ENCODE data around the gene TAF4B.

TAF4B gene

DNA sequence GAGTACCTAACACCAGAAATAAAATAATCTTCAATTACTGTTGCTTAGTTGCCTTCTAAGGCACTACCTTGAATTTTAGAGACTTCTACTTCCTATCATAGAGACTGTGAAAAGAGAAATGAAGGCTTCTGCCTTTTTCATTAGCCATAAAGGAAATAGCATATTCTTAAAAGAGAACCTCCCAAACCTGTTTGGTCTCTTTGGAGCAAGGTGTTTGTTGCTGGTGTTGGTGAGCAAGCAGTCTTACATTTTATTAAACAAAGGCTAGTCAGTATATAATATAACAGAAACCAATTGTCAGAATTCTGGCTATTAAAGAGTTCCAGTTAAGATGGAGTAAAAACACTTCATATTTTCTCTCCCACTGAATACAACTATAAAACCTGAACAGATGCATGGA, 116.4 kb downstream of the TAF4B start (continued):
- TF ChIP-seq, protein P1, sequence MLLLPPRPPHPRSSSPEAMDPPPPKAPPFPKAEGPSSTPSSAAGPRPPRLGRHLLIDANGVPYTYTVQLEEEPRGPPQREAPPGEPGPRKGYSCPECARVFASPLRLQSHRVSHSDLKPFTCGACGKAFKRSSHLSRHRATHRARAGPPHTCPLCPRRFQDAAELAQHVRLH (tag by site-specific recombination; IDR thresholded peaks at IDR 0.05) = no peak
- TF ChIP-seq SP7 (tag by site-specific recombination; IDR thresholded peaks at IDR 0.05) (no peak), ZNF624 (tag by site-specific recombination; IDR thresholded peaks at IDR 0.05) (no peak)

DNA sequence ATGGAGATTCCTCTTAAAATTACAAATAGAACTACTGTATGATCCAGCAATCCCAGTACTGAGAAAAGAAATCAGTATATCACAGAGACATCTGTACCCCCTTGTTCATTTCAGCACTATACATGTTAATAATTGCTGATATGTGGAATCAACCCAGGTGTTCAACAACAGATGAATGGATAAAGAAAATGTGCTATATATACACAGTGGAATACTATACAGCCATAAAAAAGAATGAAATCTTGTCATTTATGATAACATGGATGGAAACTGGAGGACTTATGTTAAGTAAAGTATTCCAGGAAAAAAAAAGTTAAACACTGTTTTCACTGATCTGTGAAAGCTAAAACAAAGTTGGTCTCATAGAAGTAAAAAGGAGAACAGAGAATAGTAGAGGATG, 124.7 kb downstream of the TAF4B start:
- Histone ChIP-seq H3K4me3 (ENCODE audit: low read depth, low read length) (no peak overlapping the region), H3K27ac (ENCODE audit: extremely low read depth, low read depth, low read length) (no peak overlapping the region), H3K4me1 (ENCODE audit: control insufficient read depth, insufficient read depth, low read length) (no peaks in the 10 kb centered on the region), H3K36me3 (ENCODE audit: control insufficient read depth in 2 of 2, insufficient read depth in 1 of 2, low read length in 2 of 2) (no peaks in the 10 kb centered on the region), H3K9me3 (ENCODE audit: control insufficient read depth, insufficient read depth, low read depth, low read length) (no peaks in the 10 kb centered on the region)
- ChIA-PET POLR2A (no interaction called here), CTCF (interaction anchor here (0.7 kb wide), 1 partner anchor 750 kb away, joined by 3 read pairs; no protein-coding TSS in a partner anchor)
- TF ChIP-seq, protein P2, sequence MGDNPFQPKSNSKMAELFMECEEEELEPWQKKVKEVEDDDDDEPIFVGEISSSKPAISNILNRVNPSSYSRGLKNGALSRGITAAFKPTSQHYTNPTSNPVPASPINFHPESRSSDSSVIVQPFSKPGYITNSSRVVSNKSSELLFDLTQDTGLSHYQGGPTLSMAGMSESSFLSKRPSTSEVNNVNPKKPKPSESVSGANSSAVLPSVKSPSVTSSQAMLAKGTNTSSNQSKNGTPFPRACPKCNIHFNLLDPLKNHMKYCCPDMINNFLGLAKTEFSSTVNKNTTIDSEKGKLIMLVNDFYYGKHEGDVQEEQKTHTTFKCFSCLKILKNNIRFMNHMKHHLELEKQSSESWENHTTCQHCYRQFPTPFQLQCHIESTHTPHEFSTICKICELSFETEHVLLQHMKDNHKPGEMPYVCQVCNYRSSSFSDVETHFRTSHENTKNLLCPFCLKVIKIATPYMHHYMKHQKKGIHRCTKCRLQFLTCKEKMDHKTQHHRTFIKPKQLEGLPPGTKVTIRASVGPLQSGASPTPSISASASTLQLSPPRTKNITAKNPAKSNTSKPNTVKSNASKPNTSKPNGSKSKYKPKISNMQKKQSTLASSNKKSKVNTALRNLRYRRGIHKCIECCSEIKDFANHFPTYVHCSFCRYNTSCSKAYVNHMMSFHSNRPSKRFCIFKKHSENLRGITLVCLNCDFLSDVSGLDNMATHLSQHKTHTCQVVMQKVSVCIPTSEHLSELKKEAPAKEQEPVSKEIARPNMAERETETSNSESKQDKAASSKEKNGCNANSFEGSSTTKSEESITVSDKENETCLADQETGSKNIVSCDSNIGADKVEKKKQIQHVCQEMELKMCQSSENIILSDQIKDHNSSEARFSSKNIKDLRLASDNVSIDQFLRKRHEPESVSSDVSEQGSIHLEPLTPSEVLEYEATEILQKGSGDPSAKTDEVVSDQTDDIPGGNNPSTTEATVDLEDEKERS (tag by site-specific recombination; IDR thresholded peaks at IDR 0.05) = peak; percentile 44; the same call in 1 of the 2 replicates
- TF ChIP-seq, protein P1 (tag by site-specific recombination; IDR thresholded peaks at IDR 0.05) = 0 out of 2 replicates have a peak, but pooled peaks have one; percentile 22
- TF ChIP-seq ZSCAN16 (tag by site-specific recombination; IDR thresholded peaks at IDR 0.05) (no peak), ZNF146 (tag by site-specific recombination; IDR thresholded peaks at IDR 0.05) (peak; percentile 68)

DNA sequence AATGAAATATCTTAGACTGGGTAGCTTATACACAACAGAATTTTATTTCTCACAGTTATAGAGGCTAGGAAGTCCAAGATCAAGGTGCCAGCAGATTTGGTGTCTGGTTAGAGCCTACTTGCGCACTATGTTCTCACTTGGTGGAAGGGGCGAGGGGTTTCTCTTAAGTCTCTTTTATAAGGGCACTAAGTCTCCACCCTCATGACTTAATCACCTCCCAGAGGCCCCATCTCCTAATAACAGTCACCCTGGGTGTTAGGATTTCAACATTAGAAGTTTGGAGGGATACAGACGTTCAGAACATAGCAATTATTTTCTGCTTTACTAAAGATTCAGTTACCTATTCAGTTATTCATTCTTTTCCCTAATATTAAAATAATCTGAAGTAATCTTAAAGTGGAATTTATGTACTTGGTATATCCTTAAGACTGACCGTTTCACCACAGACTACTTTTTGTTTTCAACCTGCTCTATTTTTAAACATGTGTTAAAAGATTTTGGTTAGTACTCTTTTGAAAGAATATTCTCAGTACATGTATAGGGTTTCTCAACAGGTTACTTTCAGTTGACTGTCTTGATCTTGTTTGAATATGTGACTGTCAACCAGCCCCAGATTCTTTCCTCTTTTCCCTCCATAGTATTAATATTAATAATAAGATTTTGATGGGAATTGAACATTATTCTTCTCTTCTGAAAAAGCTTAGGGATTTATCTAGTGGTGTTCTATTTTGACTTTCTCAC, 130.0 kb downstream of the TAF4B start:
- H3K4me3 ChIP-seq (ENCODE audit: low read depth, low read length) = no peak overlapping the region
- H3K9me3 ChIP-seq (ENCODE audit: control insufficient read depth, insufficient read depth, low read depth, low read length) = no peaks in the 10 kb centered on the region
- H3K27ac ChIP-seq (ENCODE audit: extremely low read depth, low read depth, low read length) = no peak overlapping the region
- no peaks in the 10 kb centered on the region for H3K4me1 ChIP-seq (ENCODE audit: control insufficient read depth, insufficient read depth, low read length)
- ChIA-PET CTCF (no interaction called here), POLR2A (no interaction called here)
- TF ChIP-seq, protein P3, sequence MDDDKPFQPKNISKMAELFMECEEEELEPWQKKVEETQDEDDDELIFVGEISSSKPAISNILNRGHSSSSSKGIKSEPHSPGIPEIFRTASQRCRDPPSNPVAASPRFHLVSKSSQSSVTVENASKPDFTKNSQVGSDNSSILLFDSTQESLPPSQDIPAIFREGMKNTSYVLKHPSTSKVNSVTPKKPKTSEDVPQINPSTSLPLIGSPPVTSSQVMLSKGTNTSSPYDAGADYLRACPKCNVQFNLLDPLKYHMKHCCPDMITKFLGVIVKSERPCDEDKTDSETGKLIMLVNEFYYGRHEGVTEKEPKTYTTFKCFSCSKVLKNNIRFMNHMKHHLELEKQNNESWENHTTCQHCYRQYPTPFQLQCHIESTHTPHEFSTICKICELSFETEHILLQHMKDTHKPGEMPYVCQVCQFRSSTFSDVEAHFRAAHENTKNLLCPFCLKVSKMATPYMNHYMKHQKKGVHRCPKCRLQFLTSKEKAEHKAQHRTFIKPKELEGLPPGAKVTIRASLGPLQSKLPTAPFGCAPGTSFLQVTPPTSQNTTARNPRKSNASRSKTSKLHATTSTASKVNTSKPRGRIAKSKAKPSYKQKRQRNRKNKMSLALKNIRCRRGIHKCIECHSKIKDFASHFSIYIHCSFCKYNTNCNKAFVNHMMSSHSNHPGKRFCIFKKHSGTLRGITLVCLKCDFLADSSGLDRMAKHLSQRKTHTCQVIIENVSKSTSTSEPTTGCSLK (tag by site-specific recombination; IDR thresholded peaks at IDR 0.05) = no peak
- TF ChIP-seq, protein P4, sequence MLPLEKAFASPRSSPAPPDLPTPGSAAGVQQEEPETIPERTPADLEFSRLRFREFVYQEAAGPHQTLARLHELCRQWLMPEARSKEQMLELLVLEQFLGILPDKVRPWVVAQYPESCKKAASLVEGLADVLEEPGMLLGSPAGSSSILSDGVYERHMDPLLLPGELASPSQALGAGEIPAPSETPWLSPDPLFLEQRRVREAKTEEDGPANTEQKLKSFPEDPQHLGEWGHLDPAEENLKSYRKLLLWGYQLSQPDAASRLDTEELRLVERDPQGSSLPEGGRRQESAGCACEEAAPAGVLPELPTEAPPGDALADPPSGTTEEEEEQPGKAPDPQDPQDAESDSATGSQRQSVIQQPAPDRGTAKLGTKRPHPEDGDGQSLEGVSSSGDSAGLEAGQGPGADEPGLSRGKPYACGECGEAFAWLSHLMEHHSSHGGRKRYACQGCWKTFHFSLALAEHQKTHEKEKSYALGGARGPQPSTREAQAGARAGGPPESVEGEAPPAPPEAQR (tag by site-specific recombination; IDR thresholded peaks at IDR 0.05) = no peak
- no peak for TF ChIP-seq ZNF202 (tag by site-specific recombination; IDR thresholded peaks at IDR 0.05; ENCODE audit: borderline replicate concordance)
- TF ChIP-seq ZNF292 (tag by site-specific recombination; IDR thresholded peaks at IDR 0.05; ENCODE audit: borderline replicate concordance, low read depth) = no peak
- no peak for TF ChIP-seq ZNF133 (tag by site-specific recombination; IDR thresholded peaks at IDR 0.05)
- TF ChIP-seq, protein P5, sequence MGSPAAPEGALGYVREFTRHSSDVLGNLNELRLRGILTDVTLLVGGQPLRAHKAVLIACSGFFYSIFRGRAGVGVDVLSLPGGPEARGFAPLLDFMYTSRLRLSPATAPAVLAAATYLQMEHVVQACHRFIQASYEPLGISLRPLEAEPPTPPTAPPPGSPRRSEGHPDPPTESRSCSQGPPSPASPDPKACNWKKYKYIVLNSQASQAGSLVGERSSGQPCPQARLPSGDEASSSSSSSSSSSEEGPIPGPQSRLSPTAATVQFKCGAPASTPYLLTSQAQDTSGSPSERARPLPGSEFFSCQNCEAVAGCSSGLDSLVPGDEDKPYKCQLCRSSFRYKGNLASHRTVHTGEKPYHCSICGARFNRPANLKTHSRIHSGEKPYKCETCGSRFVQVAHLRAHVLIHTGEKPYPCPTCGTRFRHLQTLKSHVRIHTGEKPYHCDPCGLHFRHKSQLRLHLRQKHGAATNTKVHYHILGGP (tag by site-specific recombination; IDR thresholded peaks at IDR 0.05) = no peak
- TF ChIP-seq, protein P6, sequence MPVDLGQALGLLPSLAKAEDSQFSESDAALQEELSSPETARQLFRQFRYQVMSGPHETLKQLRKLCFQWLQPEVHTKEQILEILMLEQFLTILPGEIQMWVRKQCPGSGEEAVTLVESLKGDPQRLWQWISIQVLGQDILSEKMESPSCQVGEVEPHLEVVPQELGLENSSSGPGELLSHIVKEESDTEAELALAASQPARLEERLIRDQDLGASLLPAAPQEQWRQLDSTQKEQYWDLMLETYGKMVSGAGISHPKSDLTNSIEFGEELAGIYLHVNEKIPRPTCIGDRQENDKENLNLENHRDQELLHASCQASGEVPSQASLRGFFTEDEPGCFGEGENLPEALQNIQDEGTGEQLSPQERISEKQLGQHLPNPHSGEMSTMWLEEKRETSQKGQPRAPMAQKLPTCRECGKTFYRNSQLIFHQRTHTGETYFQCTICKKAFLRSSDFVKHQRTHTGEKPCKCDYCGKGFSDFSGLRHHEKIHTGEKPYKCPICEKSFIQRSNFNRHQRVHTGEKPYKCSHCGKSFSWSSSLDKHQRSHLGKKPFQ (tag by site-specific recombination; IDR thresholded peaks at IDR 0.05) = no peak
- TF ChIP-seq ZNF248 (tag by site-specific recombination; IDR thresholded peaks at IDR 0.05) = no peak
- TF ChIP-seq ZNF214 (tag by site-specific recombination; IDR thresholded peaks at IDR 0.05; ENCODE audit: borderline replicate concordance) = no peak
- peaks cover 0 to 6% of the 10 kb centered on the region in 2 experiments; a peak in 1 of 3 replicates for H3K36me3 ChIP-seq (ENCODE audit: control insufficient read depth in 2 of 2, insufficient read depth in 1 of 2, low read length in 2 of 2)

Data from HEK293 (cell line).